ENCODE results near the gene SLC6A11.

The SLC6A11 gene

DNA sequence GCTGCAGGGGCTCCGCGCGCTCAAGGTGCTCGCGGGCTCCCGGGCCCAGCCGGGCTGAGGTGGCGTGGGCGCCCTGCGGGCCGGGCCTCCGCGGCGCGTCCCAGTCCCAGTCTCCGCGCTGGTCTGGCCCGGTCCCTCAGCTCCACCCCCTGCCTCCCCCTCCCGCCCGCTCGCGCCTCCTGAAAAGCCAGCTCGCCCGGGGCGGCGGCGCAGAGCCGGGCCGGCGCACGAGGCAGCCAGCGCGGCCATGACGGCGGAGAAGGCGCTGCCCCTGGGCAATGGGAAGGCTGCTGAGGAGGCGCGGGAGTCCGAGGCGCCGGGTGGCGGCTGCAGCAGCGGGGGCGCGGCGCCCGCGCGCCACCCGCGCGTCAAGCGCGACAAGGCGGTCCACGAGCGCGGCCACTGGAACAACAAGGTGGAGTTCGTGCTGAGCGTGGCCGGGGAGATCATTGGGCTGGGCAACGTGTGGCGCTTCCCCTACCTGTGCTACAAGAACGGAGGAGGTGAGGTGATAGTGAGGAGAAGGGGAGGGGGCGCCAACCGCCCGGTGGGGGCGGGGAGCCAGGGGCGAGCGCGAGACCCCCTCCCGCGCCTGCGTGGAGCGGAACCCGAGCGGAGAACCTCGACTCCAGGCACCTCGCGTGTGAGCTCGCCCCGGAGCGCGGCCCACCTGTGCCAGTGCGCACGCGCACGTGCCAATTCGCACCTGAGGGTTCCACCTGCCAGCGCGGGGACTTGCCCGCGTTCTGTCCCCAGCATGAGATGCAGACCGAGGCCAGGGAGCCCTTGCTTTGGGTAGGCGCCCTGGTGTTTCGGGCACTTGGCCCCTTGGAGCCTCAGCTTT lies at the start of gene SLC6A11:
Gene SLC6A11 (plus strand): TSS at position 210 of the 844 bp plus-strand sequence. CDS start 38 bp downstream, at position 248.
- DNase-seq (ENCODE audit: low spot score) = no peak
- TF ChIP-seq, protein P1, sequence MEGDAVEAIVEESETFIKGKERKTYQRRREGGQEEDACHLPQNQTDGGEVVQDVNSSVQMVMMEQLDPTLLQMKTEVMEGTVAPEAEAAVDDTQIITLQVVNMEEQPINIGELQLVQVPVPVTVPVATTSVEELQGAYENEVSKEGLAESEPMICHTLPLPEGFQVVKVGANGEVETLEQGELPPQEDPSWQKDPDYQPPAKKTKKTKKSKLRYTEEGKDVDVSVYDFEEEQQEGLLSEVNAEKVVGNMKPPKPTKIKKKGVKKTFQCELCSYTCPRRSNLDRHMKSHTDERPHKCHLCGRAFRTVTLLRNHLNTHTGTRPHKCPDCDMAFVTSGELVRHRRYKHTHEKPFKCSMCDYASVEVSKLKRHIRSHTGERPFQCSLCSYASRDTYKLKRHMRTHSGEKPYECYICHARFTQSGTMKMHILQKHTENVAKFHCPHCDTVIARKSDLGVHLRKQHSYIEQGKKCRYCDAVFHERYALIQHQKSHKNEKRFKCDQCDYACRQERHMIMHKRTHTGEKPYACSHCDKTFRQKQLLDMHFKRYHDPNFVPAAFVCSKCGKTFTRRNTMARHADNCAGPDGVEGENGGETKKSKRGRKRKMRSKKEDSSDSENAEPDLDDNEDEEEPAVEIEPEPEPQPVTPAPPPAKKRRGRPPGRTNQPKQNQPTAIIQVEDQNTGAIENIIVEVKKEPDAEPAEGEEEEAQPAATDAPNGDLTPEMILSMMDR (IDR thresholded peaks at IDR 0.05; ENCODE audit: extremely low read depth, missing control alignments) = no peak

DNA sequence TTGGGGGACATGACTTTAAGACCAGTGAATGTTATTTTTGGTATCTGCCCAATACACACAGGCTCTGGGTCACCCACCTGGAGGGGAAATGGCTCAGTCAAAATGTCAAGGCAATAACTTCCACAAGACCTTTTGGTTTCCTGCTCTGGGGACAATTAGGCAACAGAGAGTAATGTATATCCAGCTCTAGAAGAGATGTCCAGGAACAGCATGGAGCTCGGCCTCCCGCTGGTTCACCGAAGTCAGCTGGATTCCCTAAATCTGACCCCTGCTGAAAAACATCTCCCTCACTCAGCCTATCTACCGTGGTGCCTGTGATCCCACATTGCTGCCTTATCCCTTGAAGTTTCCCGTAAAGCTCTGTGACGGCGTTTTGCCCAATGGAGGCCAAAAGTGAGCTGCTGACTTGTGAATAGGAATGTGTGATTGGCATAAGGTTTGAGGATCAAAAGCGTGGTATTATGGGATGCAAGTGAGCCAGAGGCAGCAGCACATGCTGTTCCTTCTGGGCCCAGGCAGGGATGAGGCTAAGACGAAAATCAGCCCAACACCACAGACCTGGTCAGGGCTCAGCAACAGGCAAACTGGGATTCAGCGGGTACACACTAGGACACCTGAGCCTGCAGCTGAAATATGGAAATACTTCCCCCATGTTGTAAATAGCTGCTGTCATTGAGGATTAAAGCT lies 47.2 kb upstream of the SLC6A11 start:
- TF ChIP-seq, protein P1 (IDR thresholded peaks at IDR 0.05; ENCODE audit: extremely low read depth, missing control alignments) = no peak
- DNase-seq (ENCODE audit: low spot score) = no peak

GRCh38 chr3:10770547-10770946 lies 45.5 kb upstream of the SLC6A11 start:
- no peak for DNase-seq (ENCODE audit: low spot score)
- TF ChIP-seq, protein P1 (IDR thresholded peaks at IDR 0.05; ENCODE audit: extremely low read depth, missing control alignments) = no peak

DNA sequence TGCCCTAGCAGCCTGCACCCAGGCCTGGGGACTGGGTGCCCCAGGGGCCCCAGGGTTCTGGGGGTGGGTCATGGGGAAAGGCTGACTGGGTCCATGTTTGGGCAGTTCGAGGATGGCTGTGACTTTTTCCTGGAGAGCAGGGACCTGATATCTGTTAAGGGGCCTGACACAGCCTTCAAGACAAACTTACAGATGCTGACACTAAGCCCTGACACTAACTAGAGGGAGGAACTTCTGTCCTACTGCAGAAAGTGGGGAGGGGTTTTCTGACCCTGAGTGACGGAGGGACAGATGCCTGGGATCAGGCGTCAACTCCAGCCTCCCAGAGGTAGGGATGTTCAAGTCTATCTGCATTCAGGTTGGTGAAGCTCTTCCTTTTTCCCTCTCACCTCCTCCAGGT lies 45.0 kb upstream of the SLC6A11 start:
- TF ChIP-seq, protein P1 (IDR thresholded peaks at IDR 0.05; ENCODE audit: extremely low read depth, missing control alignments) = no peak
- no peak for DNase-seq (ENCODE audit: low spot score)

GRCh38 chr3:10771486-10772270 lies 44.4 kb upstream of the SLC6A11 start:
- no peak for DNase-seq (ENCODE audit: low spot score)
- TF ChIP-seq, protein P1 (IDR thresholded peaks at IDR 0.05; ENCODE audit: extremely low read depth, missing control alignments) = no peak

DNA sequence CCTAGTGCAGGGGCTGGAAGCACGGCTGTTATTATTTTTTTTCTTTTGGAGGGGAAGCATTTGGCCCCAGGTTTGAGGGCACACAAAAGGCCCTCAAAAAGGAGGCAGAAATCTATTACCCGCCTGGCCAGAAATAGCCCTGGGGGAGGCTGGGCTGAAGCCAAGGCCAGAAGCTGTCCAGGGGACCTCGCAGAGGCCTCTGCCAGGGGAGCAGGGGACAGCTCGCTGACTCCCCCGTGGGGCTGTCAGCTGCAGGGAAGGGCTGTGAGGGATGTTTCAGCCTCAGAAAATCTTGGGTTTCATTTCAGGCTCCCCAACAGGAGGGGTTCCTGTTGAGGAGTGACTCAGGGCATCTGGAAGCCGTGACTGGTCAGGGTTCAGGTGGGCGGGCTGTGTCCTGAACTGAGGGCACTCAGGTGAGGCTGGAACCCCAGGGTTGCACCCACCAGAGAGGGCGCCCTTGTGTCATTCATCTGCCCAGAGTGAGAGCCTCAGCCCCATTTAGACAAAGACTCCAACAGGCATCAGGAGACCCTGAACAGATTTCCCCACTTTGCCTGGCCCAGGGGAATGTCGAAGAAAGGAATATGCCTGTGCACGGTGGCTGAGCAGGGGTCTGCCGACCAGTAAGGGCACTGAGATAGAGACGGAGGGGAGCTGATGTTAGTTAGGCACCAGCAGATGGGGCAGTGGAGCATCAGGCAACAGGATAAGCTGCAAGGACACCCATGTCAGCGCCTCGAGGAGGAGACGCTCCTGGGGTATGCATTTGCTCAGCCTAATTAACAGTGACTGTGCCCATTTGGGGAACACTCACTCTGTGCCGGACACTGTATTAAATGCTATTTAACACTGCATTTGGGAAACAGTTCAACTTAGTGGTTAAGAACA lies 43.5 kb upstream of the SLC6A11 start:
- DNase-seq (ENCODE audit: low spot score) = no peak
- TF ChIP-seq, protein P1 (IDR thresholded peaks at IDR 0.05; ENCODE audit: extremely low read depth, missing control alignments) = no peak
